ENCODE results near the gene FAM217A.
A peak's percentile ranks its signal among the peaks of the same experiment; 100 is the strongest.

The FAM217A gene

GRCh38 chr6:4021854-4022695, 56.9 kb downstream of the FAM217A start:
- no peak for DNase-seq (ENCODE audit: low read depth, low spot score)
- peak overlapping the region; percentile 97 for H3K9ac ChIP-seq (ENCODE audit: insufficient read length, low read depth)
- no peaks in the 10 kb centered on the region for H3K27me3 ChIP-seq (ENCODE audit: insufficient read depth, insufficient read length)
- no peaks in the 10 kb centered on the region for H3K9me3 ChIP-seq (ENCODE audit: insufficient read depth, low read length)
- peaks cover 23% of the 10 kb centered on the region for H3K36me3 ChIP-seq (ENCODE audit: insufficient read depth, insufficient read length, low read length)
- no peaks in the 10 kb centered on the region for H3K4me1 ChIP-seq (ENCODE audit: insufficient read depth, insufficient read length)
- TF ChIP-seq ZNF274 (IDR thresholded peaks at IDR 0.05; ENCODE audit: low read depth, low read length) (no peak), SUZ12 (IDR thresholded peaks at IDR 0.05; ENCODE audit: extremely low read depth, insufficient read depth, insufficient read length) (no peak), YY1 (IDR thresholded peaks at IDR 0.05; ENCODE audit: insufficient read depth, insufficient read length) (no peak)
- peak overlapping the region; percentile 86 for H3K4me3 ChIP-seq (ENCODE audit: insufficient read length, low read depth)

GRCh38 chr6:4021133-4021853, 57.6 kb downstream of the FAM217A start:
- peak; percentile 87 for DNase-seq (ENCODE audit: low read depth, low spot score)
- H3K4me1 ChIP-seq (ENCODE audit: insufficient read depth, insufficient read length) = no peaks in the 10 kb centered on the region
- H3K9me3 ChIP-seq (ENCODE audit: insufficient read depth, low read length) = no peaks in the 10 kb centered on the region
- TF ChIP-seq ZNF274 (IDR thresholded peaks at IDR 0.05; ENCODE audit: low read depth, low read length) (no peak), YY1 (IDR thresholded peaks at IDR 0.05; ENCODE audit: insufficient read depth, insufficient read length) (peak; percentile 62), SUZ12 (IDR thresholded peaks at IDR 0.05; ENCODE audit: extremely low read depth, insufficient read depth, insufficient read length) (no peak)
- peak overlapping the region; percentile 86 for H3K4me3 ChIP-seq (ENCODE audit: insufficient read length, low read depth)
- H3K27me3 ChIP-seq (ENCODE audit: insufficient read depth, insufficient read length) = no peaks in the 10 kb centered on the region
- H3K36me3 ChIP-seq (ENCODE audit: insufficient read depth, insufficient read length, low read length) = peaks cover 19% of the 10 kb centered on the region
- peak overlapping the region; percentile 97 for H3K9ac ChIP-seq (ENCODE audit: insufficient read length, low read depth)

GRCh38 chr6:4020822-4021132, 58.2 kb downstream of the FAM217A start:
- Histone ChIP-seq H3K4me1 (ENCODE audit: insufficient read depth, insufficient read length) (no peaks in the 10 kb centered on the region), H3K36me3 (ENCODE audit: insufficient read depth, insufficient read length, low read length) (peaks cover 19% of the 10 kb centered on the region), H3K9me3 (ENCODE audit: insufficient read depth, low read length) (no peaks in the 10 kb centered on the region), H3K4me3 (ENCODE audit: insufficient read length, low read depth) (peak overlapping the region; percentile 86), H3K27me3 (ENCODE audit: insufficient read depth, insufficient read length) (no peaks in the 10 kb centered on the region), H3K9ac (ENCODE audit: insufficient read length, low read depth) (peak overlapping the region; percentile 66)
- DNase-seq (ENCODE audit: low read depth, low spot score) = no peak
- TF ChIP-seq SUZ12 (IDR thresholded peaks at IDR 0.05; ENCODE audit: extremely low read depth, insufficient read depth, insufficient read length) (no peak), YY1 (IDR thresholded peaks at IDR 0.05; ENCODE audit: insufficient read depth, insufficient read length) (no peak), ZNF274 (IDR thresholded peaks at IDR 0.05; ENCODE audit: low read depth, low read length) (no peak)

- Histone ChIP-seq H3K9ac (ENCODE audit: insufficient read length, low read depth) (peak overlapping the region; percentile 89), H3K27me3 (ENCODE audit: insufficient read depth, insufficient read length) (no peaks in the 10 kb centered on the region), H3K4me3 (ENCODE audit: insufficient read length, low read depth) (peak overlapping the region; percentile 44), H3K4me1 (ENCODE audit: insufficient read depth, insufficient read length) (no peaks in the 10 kb centered on the region), H3K9me3 (ENCODE audit: insufficient read depth, low read length) (no peaks in the 10 kb centered on the region), H3K36me3 (ENCODE audit: insufficient read depth, insufficient read length, low read length) (peaks cover 7% of the 10 kb centered on the region)
- TF ChIP-seq ZNF274 (IDR thresholded peaks at IDR 0.05; ENCODE audit: low read depth, low read length) = no peak
- no peak for TF ChIP-seq YY1 (IDR thresholded peaks at IDR 0.05; ENCODE audit: insufficient read depth, insufficient read length)
- TF ChIP-seq SUZ12 (IDR thresholded peaks at IDR 0.05; ENCODE audit: extremely low read depth, insufficient read depth, insufficient read length) = no peak
- DNase-seq (ENCODE audit: low read depth, low spot score) = no peak
These were observed 60.1 kb downstream of the FAM217A start for GRCh38 chr6:4018924-4019236.
